ENCODE measurements around the gene TUBAL3.

DNA sequence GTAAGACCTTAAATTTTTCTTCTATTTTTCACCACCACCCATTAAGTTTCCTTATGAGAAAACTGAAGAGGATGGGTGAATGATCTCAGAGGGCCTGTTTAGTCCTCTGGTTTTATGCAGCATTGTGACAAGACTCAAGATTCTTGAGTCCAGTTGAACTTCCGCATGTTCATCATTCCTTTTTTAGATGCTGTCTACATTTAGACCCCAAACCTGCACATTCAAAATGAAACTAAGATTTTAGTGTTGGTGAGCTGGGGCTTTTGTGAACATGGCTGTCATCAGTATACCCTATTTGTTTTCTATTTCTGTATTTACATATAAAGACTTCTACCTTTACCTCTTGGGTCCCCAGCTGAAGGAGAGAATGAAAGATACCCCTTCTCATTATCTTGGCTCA is 38.8 kb upstream of the TUBAL3 start:
- TF ChIP-seq, protein P1, sequence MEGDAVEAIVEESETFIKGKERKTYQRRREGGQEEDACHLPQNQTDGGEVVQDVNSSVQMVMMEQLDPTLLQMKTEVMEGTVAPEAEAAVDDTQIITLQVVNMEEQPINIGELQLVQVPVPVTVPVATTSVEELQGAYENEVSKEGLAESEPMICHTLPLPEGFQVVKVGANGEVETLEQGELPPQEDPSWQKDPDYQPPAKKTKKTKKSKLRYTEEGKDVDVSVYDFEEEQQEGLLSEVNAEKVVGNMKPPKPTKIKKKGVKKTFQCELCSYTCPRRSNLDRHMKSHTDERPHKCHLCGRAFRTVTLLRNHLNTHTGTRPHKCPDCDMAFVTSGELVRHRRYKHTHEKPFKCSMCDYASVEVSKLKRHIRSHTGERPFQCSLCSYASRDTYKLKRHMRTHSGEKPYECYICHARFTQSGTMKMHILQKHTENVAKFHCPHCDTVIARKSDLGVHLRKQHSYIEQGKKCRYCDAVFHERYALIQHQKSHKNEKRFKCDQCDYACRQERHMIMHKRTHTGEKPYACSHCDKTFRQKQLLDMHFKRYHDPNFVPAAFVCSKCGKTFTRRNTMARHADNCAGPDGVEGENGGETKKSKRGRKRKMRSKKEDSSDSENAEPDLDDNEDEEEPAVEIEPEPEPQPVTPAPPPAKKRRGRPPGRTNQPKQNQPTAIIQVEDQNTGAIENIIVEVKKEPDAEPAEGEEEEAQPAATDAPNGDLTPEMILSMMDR (IDR thresholded peaks at IDR 0.05), result no peak
- TF ChIP-seq POLR2A (IDR thresholded peaks at IDR 0.05), result no peak
